HEK293 (cell line): ENCODE data around the gene FAM151A.

Experiments used
- CTCF ChIA-PET: fragments of 350-600 bp; formaldehyde crosslinking; extraction: SDS; loops from one replicate; lab custom pipeline; 2021; ENCODE audit warnings: antibody characterized with exemption; lab: Yijun Ruan, JAX
- POLR2A ChIA-PET: fragments of 300-600 bp; formaldehyde crosslinking; extraction: SDS; loops from one replicate; lab custom pipeline; 2020; ENCODE audit warnings: antibody characterized with exemption, inconsistent platforms; lab: Yijun Ruan, JAX
- H3K27ac ChIP-seq: fragments of 200-500 bp; sonication (Bioruptor generic); 2 replicates; pipeline ENCODE4 v1.5.1; 2014; ENCODE audit warnings: low read depth, low read length, control low read depth, inconsistent platforms; ENCODE audit errors: extremely low read depth
- H3K36me3 ChIP-seq, 2 experiments: fragments of 200-500 bp in 1 of 2; sonication (Bioruptor generic) in 1 of 2; 1 replicate in 1 of 2; 2 replicates in 1 of 2; pipeline ENCODE4 v1.5.1; 2014 to 2017; ENCODE audit warnings: inconsistent platforms in 2 of 2, low read length in 2 of 2; ENCODE audit not compliant: control insufficient read depth in 2 of 2, insufficient read depth in 1 of 2
- H3K4me1 ChIP-seq: fragments of 200-500 bp; sonication (Bioruptor generic); 2 replicates; pipeline ENCODE4 v1.5.1; 2014; ENCODE audit warnings: mild to moderate bottlenecking, low read length, inconsistent platforms; ENCODE audit not compliant: control insufficient read depth, insufficient read depth
- H3K4me3 ChIP-seq: 2 replicates; pipeline ENCODE4 v1.5.1; 2011; ENCODE audit warnings: low read depth, mild to moderate bottlenecking, control low read depth, low read length, moderate library complexity
- H3K9me3 ChIP-seq: fragments of 200-500 bp; sonication (Bioruptor generic); 2 replicates; pipeline ENCODE4 v1.5.1; 2014; ENCODE audit warnings: low read depth, low read length, inconsistent platforms; ENCODE audit not compliant: control insufficient read depth, insufficient read depth
- BCL11B ChIP-seq: fragments of 450-650 bp; formaldehyde crosslinking; IDR thresholded peaks from 2 replicates; pipeline ENCODE4 v1.5.1; 2016; ENCODE audit warnings: low read depth, missing biosample characterization, missing genetic modification characterization
- GFI1B ChIP-seq: fragments of 450-650 bp; formaldehyde crosslinking; IDR thresholded peaks from 2 replicates; pipeline ENCODE4 v1.5.1; 2016; ENCODE audit warnings: missing biosample characterization, missing genetic modification characterization
- GLIS2 ChIP-seq: fragments of 450-650 bp; formaldehyde crosslinking; IDR thresholded peaks from 2 replicates; pipeline ENCODE4 v1.5.1; 2016; ENCODE audit warnings: missing biosample characterization, missing genetic modification characterization
- HOXA7 ChIP-seq: sonication (generic); formaldehyde crosslinking; IDR thresholded peaks from 2 replicates; pipeline ENCODE4 v1.8.1; 2022; ENCODE audit warnings: missing genetic modification reagents, borderline replicate concordance
- KLF7 ChIP-seq: fragments of 450-650 bp; formaldehyde crosslinking; IDR thresholded peaks from 2 replicates; pipeline ENCODE4 v1.5.1; 2016; ENCODE audit warnings: missing biosample characterization, missing genetic modification characterization, borderline replicate concordance
- WT1 ChIP-seq: fragments of 450-650 bp; formaldehyde crosslinking; IDR thresholded peaks from 2 replicates; pipeline ENCODE4 v1.5.1; 2016; ENCODE audit warnings: missing biosample characterization, missing genetic modification characterization
- ZNF114 ChIP-seq: fragments of 450-650 bp; formaldehyde crosslinking; IDR thresholded peaks from 2 replicates; pipeline ENCODE4 v1.5.0; 2017; ENCODE audit warnings: missing biosample characterization, missing genetic modification characterization
- ZNF121 ChIP-seq: fragments of 450-650 bp; formaldehyde crosslinking; IDR thresholded peaks from 2 replicates; pipeline ENCODE4 v1.5.1; 2016; ENCODE audit warnings: missing biosample characterization, missing genetic modification characterization
- ZNF169 ChIP-seq: fragments of 450-650 bp; formaldehyde crosslinking; IDR thresholded peaks from 2 replicates; pipeline ENCODE4 v1.5.1; 2016; ENCODE audit warnings: missing biosample characterization, missing genetic modification characterization
- ZNF211 ChIP-seq: fragments of 450-650 bp; formaldehyde crosslinking; IDR thresholded peaks from 2 replicates; pipeline ENCODE4 v1.5.1; 2016; ENCODE audit warnings: low read depth, missing biosample characterization, missing genetic modification characterization
- ZNF23 ChIP-seq: fragments of 450-650 bp; formaldehyde crosslinking; IDR thresholded peaks from 2 replicates; pipeline ENCODE4 v1.5.1; 2016; ENCODE audit warnings: missing biosample characterization, missing genetic modification characterization, borderline replicate concordance
- ZNF248 ChIP-seq: fragments of 450-650 bp; formaldehyde crosslinking; IDR thresholded peaks from 2 replicates; pipeline ENCODE4 v1.5.1; 2017; ENCODE audit warnings: missing biosample characterization, missing genetic modification characterization
- ZNF311 ChIP-seq: fragments of 450-650 bp; formaldehyde crosslinking; IDR thresholded peaks from 2 replicates; pipeline ENCODE4 v1.5.1; 2017; ENCODE audit warnings: missing biosample characterization, missing genetic modification characterization, borderline replicate concordance
- ZNF324 ChIP-seq: fragments of 450-650 bp; formaldehyde crosslinking; IDR thresholded peaks from 2 replicates; pipeline ENCODE4 v1.5.1; 2016; ENCODE audit warnings: missing biosample characterization, missing genetic modification characterization
- ZNF449 ChIP-seq: fragments of 450-650 bp; formaldehyde crosslinking; IDR thresholded peaks from 2 replicates; pipeline ENCODE4 v1.5.1; 2017; ENCODE audit warnings: missing biosample characterization, mild to moderate bottlenecking, missing genetic modification characterization, moderate library complexity
- ZNF48 ChIP-seq: fragments of 450-650 bp; formaldehyde crosslinking; IDR thresholded peaks from 2 replicates; pipeline ENCODE4 v1.5.1; 2016; ENCODE audit warnings: missing biosample characterization, missing genetic modification characterization
- ZNF510 ChIP-seq: fragments of 450-650 bp; formaldehyde crosslinking; IDR thresholded peaks from 2 replicates; pipeline ENCODE4 v1.5.1; 2018; ENCODE audit warnings: mild to moderate bottlenecking, missing genetic modification characterization, missing biosample characterization; ENCODE audit not compliant: insufficient replicate concordance
- ZNF658 ChIP-seq: fragments of 450-650 bp; formaldehyde crosslinking; IDR thresholded peaks from 2 replicates; pipeline ENCODE4; 2016; ENCODE audit warnings: missing biosample characterization, missing genetic modification characterization
- ZSCAN16 ChIP-seq: fragments of 450-650 bp; formaldehyde crosslinking; IDR thresholded peaks from 2 replicates; pipeline ENCODE4 v1.5.1; 2016; ENCODE audit warnings: missing biosample characterization, missing genetic modification characterization
- TF ChIP-seq, protein P1 (sequence below): fragments of 450-650 bp; formaldehyde crosslinking; IDR thresholded peaks from 2 replicates; pipeline ENCODE4 v1.5.1; 2017; ENCODE audit warnings: missing biosample characterization, missing genetic modification characterization
- TF ChIP-seq, protein P2 (sequence below): fragments of 450-650 bp; formaldehyde crosslinking; IDR thresholded peaks from 2 replicates; pipeline ENCODE4 v1.5.1; 2016; ENCODE audit warnings: missing biosample characterization, missing genetic modification characterization
- TF ChIP-seq, protein P3 (sequence below): sonication (generic); formaldehyde crosslinking; IDR thresholded peaks from 2 replicates; pipeline ENCODE4 v1.8.1; 2022; ENCODE audit warnings: mild to moderate bottlenecking, moderate library complexity, missing genetic modification reagents
- TF ChIP-seq, protein P4 (sequence below): fragments of 450-650 bp; formaldehyde crosslinking; IDR thresholded peaks from 2 replicates; pipeline ENCODE4 v1.5.1; 2016; ENCODE audit warnings: missing biosample characterization, missing genetic modification characterization

The FAM151A gene

GRCh38 chr1:54607821-54608565, 15.3 kb downstream of the FAM151A start:
- no peaks in the 10 kb centered on the region for H3K36me3 ChIP-seq
- no peak for TF ChIP-seq ZNF324 (tag by site-specific recombination)
- TF ChIP-seq, protein P1, sequence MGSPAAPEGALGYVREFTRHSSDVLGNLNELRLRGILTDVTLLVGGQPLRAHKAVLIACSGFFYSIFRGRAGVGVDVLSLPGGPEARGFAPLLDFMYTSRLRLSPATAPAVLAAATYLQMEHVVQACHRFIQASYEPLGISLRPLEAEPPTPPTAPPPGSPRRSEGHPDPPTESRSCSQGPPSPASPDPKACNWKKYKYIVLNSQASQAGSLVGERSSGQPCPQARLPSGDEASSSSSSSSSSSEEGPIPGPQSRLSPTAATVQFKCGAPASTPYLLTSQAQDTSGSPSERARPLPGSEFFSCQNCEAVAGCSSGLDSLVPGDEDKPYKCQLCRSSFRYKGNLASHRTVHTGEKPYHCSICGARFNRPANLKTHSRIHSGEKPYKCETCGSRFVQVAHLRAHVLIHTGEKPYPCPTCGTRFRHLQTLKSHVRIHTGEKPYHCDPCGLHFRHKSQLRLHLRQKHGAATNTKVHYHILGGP = no peak
- TF ChIP-seq ZNF211 = no peak
- no peak for TF ChIP-seq WT1 (tag by site-specific recombination)
- ChIA-PET CTCF (no interaction called here), POLR2A (interaction anchor here (0.6 kb wide), 1 partner anchor 103 kb away, joined by 4 read pairs; no protein-coding TSS in a partner anchor)
- no peaks in the 10 kb centered on the region for H3K9me3 ChIP-seq
- no peak overlapping the region for H3K27ac ChIP-seq
- H3K4me3 ChIP-seq = no peak overlapping the region
- H3K4me1 ChIP-seq = no peaks in the 10 kb centered on the region

DNA sequence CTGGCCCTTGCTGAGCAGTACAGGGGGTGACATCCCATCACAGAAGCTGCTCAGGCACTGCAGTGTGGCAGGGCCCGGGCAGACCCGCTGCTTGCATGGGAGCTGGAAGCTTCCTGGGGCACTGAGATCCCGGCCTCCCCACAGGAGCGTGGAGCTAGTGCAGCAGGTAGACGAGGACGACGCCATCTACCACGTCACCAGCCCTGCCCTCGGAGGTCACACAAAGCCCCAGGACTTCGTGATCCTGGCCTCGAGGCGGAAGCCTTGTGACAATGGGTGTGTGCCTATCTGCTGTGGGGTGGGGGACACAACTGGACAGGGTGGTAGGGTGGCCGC, 16.4 kb downstream of the FAM151A start:
- no peak overlapping the region for H3K27ac ChIP-seq
- no peaks in the 10 kb centered on the region for H3K36me3 ChIP-seq
- ChIA-PET POLR2A (no interaction called here), CTCF (no interaction called here)
- no peaks in the 10 kb centered on the region for H3K4me1 ChIP-seq
- no peak for TF ChIP-seq ZNF114
- no peak for TF ChIP-seq HOXA7 (CRISPR knock-in tag)
- no peak for TF ChIP-seq ZNF169
- no peak for TF ChIP-seq ZSCAN16 (tag by site-specific recombination)
- TF ChIP-seq ZNF48 (tag by site-specific recombination) = no peak
- TF ChIP-seq, protein P2, sequence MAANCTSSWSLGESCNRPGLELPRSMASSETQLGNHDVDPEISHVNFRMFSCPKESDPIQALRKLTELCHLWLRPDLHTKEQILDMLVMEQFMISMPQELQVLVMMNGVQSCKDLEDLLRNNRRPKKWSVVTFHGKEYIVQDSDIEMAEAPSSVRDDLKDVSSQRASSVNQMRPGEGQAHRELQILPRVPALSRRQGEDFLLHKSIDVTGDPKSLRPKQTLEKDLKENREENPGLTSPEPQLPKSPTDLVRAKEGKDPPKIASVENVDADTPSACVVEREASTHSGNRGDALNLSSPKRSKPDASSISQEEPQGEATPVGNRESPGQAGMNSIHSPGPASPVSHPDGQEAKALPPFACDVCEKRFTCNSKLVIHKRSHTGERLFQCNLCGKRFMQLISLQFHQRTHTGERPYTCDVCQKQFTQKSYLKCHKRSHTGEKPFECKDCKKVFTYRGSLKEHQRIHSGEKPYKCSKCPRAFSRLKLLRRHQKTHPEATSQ = no peak
- TF ChIP-seq BCL11B (tag by site-specific recombination) = no peak
- TF ChIP-seq GFI1B = no peak
- TF ChIP-seq ZNF510 (tag by site-specific recombination) = no peak
- no peak for TF ChIP-seq ZNF248 (tag by site-specific recombination)
- TF ChIP-seq ZNF311 (tag by site-specific recombination) = no peak
- TF ChIP-seq, protein P3, sequence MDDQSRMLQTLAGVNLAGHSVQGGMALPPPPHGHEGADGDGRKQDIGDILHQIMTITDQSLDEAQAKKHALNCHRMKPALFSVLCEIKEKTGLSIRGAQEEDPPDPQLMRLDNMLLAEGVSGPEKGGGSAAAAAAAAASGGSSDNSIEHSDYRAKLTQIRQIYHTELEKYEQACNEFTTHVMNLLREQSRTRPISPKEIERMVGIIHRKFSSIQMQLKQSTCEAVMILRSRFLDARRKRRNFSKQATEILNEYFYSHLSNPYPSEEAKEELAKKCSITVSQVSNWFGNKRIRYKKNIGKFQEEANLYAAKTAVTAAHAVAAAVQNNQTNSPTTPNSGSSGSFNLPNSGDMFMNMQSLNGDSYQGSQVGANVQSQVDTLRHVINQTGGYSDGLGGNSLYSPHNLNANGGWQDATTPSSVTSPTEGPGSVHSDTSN (CRISPR knock-in tag) = no peak
- no peak for TF ChIP-seq ZNF23 (tag by site-specific recombination)
- TF ChIP-seq ZNF121 (tag by site-specific recombination) = no peak
- no peak for TF ChIP-seq ZNF449 (tag by site-specific recombination)
- TF ChIP-seq GLIS2 (tag by site-specific recombination) = no peak
- TF ChIP-seq ZNF658 = no peak
- no peak for TF ChIP-seq KLF7 (tag by site-specific recombination)
- TF ChIP-seq, protein P4, sequence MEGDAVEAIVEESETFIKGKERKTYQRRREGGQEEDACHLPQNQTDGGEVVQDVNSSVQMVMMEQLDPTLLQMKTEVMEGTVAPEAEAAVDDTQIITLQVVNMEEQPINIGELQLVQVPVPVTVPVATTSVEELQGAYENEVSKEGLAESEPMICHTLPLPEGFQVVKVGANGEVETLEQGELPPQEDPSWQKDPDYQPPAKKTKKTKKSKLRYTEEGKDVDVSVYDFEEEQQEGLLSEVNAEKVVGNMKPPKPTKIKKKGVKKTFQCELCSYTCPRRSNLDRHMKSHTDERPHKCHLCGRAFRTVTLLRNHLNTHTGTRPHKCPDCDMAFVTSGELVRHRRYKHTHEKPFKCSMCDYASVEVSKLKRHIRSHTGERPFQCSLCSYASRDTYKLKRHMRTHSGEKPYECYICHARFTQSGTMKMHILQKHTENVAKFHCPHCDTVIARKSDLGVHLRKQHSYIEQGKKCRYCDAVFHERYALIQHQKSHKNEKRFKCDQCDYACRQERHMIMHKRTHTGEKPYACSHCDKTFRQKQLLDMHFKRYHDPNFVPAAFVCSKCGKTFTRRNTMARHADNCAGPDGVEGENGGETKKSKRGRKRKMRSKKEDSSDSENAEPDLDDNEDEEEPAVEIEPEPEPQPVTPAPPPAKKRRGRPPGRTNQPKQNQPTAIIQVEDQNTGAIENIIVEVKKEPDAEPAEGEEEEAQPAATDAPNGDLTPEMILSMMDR = no peak
- H3K4me3 ChIP-seq = no peak overlapping the region
- no peaks in the 10 kb centered on the region for H3K9me3 ChIP-seq
